ENCODE results near the gene P2RX2. TPM values are rescaled to one million over a fixed set of nuclear protein-coding genes. Genes with fewer than 3 reads are reported as not detected.

P2RX2 gene
- total RNA-seq, 1 donor from 2014 or later: not detected

DNA sequence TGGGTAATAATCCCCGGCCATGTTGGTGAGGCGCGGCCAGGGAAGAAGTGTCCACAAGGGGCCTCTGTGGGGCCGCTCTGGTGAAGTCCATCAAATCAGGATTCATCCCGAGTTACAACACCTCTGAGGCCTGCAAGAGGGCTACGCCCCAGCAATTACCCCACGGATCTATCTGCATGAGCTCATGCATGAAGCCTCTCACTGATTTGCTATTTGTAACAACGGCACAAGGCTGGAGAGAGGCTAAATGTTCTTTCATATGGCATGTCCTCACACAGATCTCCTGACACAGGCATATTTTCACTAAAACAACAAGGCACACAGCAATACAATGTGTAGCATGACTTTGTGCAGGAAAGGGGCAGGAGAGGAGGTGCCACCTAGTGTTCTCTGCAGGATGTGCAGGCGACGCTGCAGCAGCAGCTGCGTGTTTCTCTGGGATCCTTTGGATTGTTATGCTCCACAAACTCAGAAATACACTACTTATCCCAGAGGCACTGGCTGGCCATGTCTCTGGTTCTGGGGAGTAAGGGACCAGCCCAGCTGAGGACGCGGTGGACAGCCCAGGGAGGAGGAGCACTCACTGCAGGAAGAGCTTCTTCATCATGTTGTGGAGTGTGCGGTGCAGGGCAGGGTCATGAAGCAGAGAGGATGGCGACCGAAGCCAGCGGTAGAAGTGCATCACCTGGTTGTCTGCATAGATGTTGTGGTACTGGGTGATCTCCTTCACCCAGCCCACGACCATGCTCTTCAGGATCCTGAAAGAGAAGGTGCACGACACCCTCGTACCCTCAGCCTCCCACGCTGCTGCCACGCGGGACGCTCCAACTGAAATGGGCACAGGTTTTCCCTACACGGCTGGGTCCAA lies 20.2 kb downstream of the P2RX2 start:
- TF ChIP-seq POLR2AphosphoS5 (IDR thresholded peaks at IDR 0.05; ENCODE audit: insufficient read depth in 1 of 2, low read depth in 1 of 2) (peak; percentile 16 to 36), POLR2A (IDR thresholded peaks at IDR 0.05) (no peak)
- TF ChIP-seq, protein P1, sequence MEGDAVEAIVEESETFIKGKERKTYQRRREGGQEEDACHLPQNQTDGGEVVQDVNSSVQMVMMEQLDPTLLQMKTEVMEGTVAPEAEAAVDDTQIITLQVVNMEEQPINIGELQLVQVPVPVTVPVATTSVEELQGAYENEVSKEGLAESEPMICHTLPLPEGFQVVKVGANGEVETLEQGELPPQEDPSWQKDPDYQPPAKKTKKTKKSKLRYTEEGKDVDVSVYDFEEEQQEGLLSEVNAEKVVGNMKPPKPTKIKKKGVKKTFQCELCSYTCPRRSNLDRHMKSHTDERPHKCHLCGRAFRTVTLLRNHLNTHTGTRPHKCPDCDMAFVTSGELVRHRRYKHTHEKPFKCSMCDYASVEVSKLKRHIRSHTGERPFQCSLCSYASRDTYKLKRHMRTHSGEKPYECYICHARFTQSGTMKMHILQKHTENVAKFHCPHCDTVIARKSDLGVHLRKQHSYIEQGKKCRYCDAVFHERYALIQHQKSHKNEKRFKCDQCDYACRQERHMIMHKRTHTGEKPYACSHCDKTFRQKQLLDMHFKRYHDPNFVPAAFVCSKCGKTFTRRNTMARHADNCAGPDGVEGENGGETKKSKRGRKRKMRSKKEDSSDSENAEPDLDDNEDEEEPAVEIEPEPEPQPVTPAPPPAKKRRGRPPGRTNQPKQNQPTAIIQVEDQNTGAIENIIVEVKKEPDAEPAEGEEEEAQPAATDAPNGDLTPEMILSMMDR (IDR thresholded peaks at IDR 0.05): peak in 1 of 3 experiments; percentile 23
- H3K9me3 ChIP-seq: no peaks in the 10 kb centered on the region
- H3K36me3 ChIP-seq: peaks cover 0 to 60% of the 10 kb centered on the region in 2 donors

DNA sequence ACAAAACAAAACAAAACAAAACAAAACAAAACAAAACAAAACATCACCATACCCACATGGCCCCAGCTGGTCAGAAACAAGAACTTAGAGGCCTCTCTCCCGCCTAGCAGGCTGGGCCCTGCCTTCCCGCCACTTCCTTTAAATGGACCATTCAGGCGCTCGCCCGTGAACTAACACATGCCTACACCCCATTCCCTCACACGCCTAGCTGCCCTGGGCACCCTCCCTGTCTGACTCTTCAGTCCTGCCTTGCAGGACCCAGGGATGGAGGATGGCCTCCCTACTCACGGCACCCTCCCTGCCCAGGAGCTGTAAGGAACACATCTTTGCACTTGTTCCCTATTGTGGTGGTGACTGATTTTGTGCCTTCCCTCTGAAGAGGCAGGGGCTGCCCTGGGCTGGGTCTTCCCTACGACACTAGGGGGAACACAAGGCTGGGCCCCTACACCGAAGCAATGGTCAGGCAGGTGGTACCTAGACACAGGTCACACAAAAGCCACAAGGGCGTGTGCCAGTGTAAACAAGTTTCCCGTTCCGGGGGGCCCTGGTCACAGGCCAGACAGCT lies 21.5 kb downstream of the P2RX2 start:
- Histone ChIP-seq H3K27me3 (no peaks in the 10 kb centered on the region), H3K4me1 (no peaks in the 10 kb centered on the region), H3K27ac (no peak overlapping the region), H3K36me3 (peaks cover 0 to 51% of the 10 kb centered on the region in 2 donors), H3K9me3 (no peaks in the 10 kb centered on the region), H3K4me3 (no peak overlapping the region)
- intact Hi-C loops (cut with DNase I): no loop called here
- no peak for DNase-seq (ENCODE audit: extremely low spot score in 2 of 2)
- TF ChIP-seq, protein P1 (IDR thresholded peaks at IDR 0.05): no peak
- no peak for TF ChIP-seq POLR2A (IDR thresholded peaks at IDR 0.05)
- no peak for TF ChIP-seq POLR2AphosphoS5 (IDR thresholded peaks at IDR 0.05; ENCODE audit: insufficient read depth in 1 of 2, low read depth in 1 of 2)

More for the DNA sequence above, 20.2 kb downstream of the P2RX2 start:
- Histone ChIP-seq H3K27ac (peak overlapping the region; percentile 71), H3K4me1 (no peaks in the 10 kb centered on the region), H3K4me3 (no peak overlapping the region), H3K27me3 (no peaks in the 10 kb centered on the region)
- intact Hi-C loops (cut with DNase I): no loop called here
- peak in 1 of 2 donors; percentile 94 for DNase-seq (ENCODE audit: extremely low spot score in 2 of 2)

DNA sequence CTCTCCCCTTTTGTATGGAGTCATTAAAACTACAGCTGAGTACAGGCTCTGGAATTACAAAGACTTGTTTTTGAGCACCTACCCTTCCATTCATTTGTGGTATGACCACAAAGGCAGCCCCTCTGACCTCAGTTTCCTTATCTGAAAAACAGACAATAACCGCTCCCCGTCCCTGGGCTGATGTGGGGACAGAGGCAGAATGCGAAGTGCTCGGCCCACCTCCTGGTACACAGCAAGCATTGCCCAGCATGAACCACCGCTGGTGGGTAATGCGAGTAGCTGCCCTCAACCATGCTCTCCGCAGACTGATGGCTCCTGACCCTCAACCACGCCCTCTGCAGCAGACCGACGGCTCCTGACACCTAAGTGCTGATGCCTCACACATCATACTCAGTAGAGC lies 22.4 kb downstream of the P2RX2 start:
- Histone ChIP-seq H3K4me1 (no peaks in the 10 kb centered on the region), H3K9me3 (no peaks in the 10 kb centered on the region), H3K36me3 (peaks cover 0 to 43% of the 10 kb centered on the region in 2 donors), H3K27ac (no peak overlapping the region), H3K4me3 (no peak overlapping the region), H3K27me3 (no peaks in the 10 kb centered on the region)
- DNase-seq (ENCODE audit: extremely low spot score in 2 of 2): no peak
- intact Hi-C loops (cut with DNase I): no loop called here
- no peak for TF ChIP-seq POLR2AphosphoS5 (IDR thresholded peaks at IDR 0.05; ENCODE audit: insufficient read depth in 1 of 2, low read depth in 1 of 2)
- TF ChIP-seq, protein P1 (IDR thresholded peaks at IDR 0.05): no peak
- TF ChIP-seq POLR2A (IDR thresholded peaks at IDR 0.05): no peak

DNA sequence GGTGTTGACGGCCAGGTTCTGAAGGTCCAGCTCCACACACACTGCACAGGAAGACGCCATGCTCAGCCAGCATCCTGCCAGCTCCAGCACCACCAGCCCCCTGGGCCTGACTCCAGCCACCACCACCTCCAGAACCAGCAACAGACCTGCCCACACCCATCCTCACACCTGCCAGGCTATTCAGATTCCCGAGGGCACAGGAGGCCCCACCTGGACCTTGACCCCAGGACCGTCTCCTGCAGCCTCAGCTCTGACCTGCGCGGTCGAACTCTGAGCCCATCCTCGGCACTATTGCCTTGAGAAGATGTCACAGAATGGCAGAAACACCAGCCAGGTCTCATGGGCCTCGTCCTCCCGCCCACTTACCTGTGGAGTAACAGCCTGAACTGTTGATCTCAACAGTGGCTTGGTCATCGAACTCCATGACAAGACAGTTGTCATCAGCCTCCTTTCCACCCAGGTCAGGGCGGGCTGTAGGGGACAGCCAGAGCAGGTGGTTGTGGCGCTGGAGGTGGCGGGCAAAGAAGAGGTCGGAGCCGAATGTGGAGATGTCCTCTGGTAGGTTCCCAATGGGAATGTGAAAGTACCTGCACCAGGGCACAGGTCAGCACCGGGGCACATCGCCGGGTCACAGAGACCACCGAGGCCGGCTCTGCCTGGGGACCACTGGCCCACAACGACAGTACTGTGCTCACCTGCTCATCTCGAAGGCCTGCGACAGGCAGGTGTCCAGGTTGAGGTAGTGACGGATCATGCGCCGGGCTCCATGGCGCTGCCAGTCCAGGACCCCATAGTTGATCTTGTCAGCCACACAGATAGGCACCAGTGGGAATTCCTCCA lies 23.5 kb downstream of the P2RX2 start:
- Histone ChIP-seq H3K36me3 (peaks cover 0 to 46% of the 10 kb centered on the region in 2 donors), H3K4me3 (no peak overlapping the region), H3K27ac (no peak overlapping the region), H3K27me3 (no peaks in the 10 kb centered on the region), H3K9me3 (no peaks in the 10 kb centered on the region), H3K4me1 (no peaks in the 10 kb centered on the region)
- intact Hi-C loops (cut with DNase I): no loop called here
- no peak for DNase-seq (ENCODE audit: extremely low spot score in 2 of 2)
- TF ChIP-seq POLR2A (IDR thresholded peaks at IDR 0.05): no peak
- TF ChIP-seq, protein P1 (IDR thresholded peaks at IDR 0.05): no peak
- no peak for TF ChIP-seq POLR2AphosphoS5 (IDR thresholded peaks at IDR 0.05; ENCODE audit: insufficient read depth in 1 of 2, low read depth in 1 of 2)
